B cell (primary cell): ENCODE data around the gene EPHA5.

ENCODE experiments used
- CTCF ChIP-seq: fragments of 200-600 bp; IDR thresholded peaks from one replicate; pipeline ENCODE4 v1.8.0; 2022; ENCODE audit warnings: antibody characterized with exemption, mild to moderate bottlenecking
- EZH2 ChIP-seq: IDR thresholded peaks from 2 replicates; pipeline ENCODE4 v1.6.1; 2012; ENCODE audit warnings: borderline replicate concordance, low read depth, mild to moderate bottlenecking, moderate library complexity, low read length; ENCODE audit not compliant: insufficient read depth, poor library complexity, severe bottlenecking

GRCh38 chr4:65656008-65656407, 14.3 kb downstream of the EPHA5 start:
- TF ChIP-seq CTCF (no peak), EZH2 (no peak)
